Psoas muscle (tissue), 8 donors: Measurements from ENCODE around the gene FLNB. TPM values are rescaled to one million over a fixed set of nuclear protein-coding genes. Genes with fewer than 3 reads are reported as not detected.

Source experiments
- ATAC-seq, 4 donors: fragments of 200-7000 bp; cut with Tn5 transposase; one replicate each; pipeline ENCODE4 v1.9.1; 2020; ENCODE audit warnings: moderate library complexity in 3 of 4, mild to moderate bottlenecking in 2 of 4
- DNase-seq, 2 donors: peaks; one replicate each; pipeline ENCODE4 v3.0.0-alpha.2; 2020
- H3K27ac ChIP-seq: fragments of 200-600 bp; one replicate; pipeline ENCODE4 v1.8.0; 2022
- H3K27me3 ChIP-seq, 3 donors: fragments of 200-600 bp in 1 of 3; one replicate each; pipeline versions ENCODE4 v1.6.1 to v1.8.0; 2013 to 2022; ENCODE audit warnings: low read length in 2 of 3, mild to moderate bottlenecking in 2 of 3, moderate library complexity in 1 of 3; ENCODE audit not compliant: insufficient read depth in 3 of 3
- H3K36me3 ChIP-seq, 2 donors: fragments of 200-600 bp in 1 of 2; one replicate each; pipeline versions ENCODE4 v1.6.1 to v1.8.0; 2013 to 2022; ENCODE audit warnings: low read depth in 1 of 2, mild to moderate bottlenecking in 1 of 2, moderate library complexity in 1 of 2; ENCODE audit not compliant: insufficient read depth in 1 of 2
- H3K4me1 ChIP-seq: fragments of 200-600 bp; one replicate; pipeline ENCODE4 v1.8.0; 2022
- H3K4me3 ChIP-seq: fragments of 200-600 bp; one replicate; pipeline ENCODE4 v1.8.0; 2022; ENCODE audit warnings: mild to moderate bottlenecking
- H3K9me3 ChIP-seq: fragments of 200-600 bp; one replicate; pipeline ENCODE4 v1.8.0; 2022
- WGBS, 3 donors: extraction: QIAGEN DNeasy Blood & Tissue Kit; methylation state at CpG; one replicate each; pipeline versions ENCODE4 v1.1.6 to v1.1.7; 2013; 5-methylcytosine and 5-hydroxymethylcytosine counted together
- intact Hi-C, 2 donors: fragments of 100-400 bp; cut with DNase I; formaldehyde crosslinking; loops; one replicate each; pipeline versions ENCODE4 v1.11.0 to v1.14.2; 2022
- polyA plus RNA-seq, 3 donors: library from polyadenylated mRNA; stranded (reverse); fragments of 200-250 nt; gene quantifications; one replicate each; pipeline ENCODE4 v1.2.3, GENCODE V29; 2013
- total RNA-seq, 4 donors: library from RNA; stranded (reverse); fragmentation: NEBNext Ultra II Directional in 2 of 4; extraction: Animal tissue kit (Norgen Biotek cat#: 25700) in 2 of 4; gene quantifications; one replicate each; pipeline versions ENCODE4 v1.2.1 to v1.2.4, GENCODE V29; 2021 to 2023
- TF ChIP-seq, protein P1 (sequence below): fragments of 200-600 bp; IDR thresholded peaks from one replicate; pipeline ENCODE4 v1.8.0; 2022; ENCODE audit warnings: antibody characterized with exemption
- donor health status: healthy with polysubstance abuse.
- donor health status: DM: no; HTN: no; CAD: no; lungs with moderate emphysema.
- donor health status: Bipolar disorder and iron deficiency.
- donor health status: healthy.
- donor health status: DM: yes; HTN: yes; CAD: no.
- donor health status: DM: no; HTN: no; CAD: no.
- donor health status: DM: no; HTN: no; CAD: no.
- donor health status: DM: yes; HTN: yes; CAD: no.

FLNB gene
- total and polyA plus RNA-seq, 7 donors = 6.4 to 17.9 (median 14.7) TPM

DNA sequence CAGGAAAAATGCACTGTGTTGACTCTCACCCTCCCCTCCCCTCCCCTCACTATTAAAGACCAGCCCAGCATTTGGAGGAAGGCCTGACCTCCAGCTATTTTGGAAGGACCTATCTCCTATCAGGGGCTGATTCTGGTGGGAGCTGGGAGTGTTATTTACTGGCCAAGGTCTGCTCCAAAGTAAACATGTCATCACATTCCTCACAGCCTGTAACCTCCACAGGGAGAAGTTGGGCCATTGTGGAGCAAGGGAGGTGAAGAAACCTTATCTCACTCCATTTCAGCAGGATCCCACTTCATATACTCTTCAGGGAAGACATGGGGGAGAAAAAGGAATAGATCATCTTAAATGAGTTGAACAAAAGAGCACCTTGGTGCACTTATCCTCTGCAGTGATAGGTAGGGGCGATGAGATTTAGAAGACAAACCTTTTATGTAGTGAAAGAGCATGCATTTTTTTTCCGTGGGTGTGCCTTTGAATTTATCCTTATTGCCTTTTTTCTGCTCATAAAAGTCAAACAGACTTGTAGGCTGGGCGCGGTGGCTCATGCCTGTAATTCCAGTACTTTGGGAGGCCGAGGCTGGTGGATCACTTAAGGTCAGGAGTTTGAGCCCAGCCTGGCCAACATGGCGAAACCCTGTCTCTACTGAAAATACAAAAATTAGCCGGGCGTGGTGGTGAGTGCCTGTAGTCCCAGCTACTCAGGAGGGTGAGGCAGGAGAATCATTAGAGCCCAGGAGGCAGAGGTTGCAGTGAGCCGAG lies 15.6 kb upstream of the FLNB start:
- no peaks in the 10 kb centered on the region for H3K9me3 ChIP-seq
- H3K4me1 ChIP-seq = no peaks in the 10 kb centered on the region
- H3K4me3 ChIP-seq = no peak overlapping the region
- intact Hi-C loops = no loop called here
- H3K27me3 ChIP-seq = no peaks in the 10 kb centered on the region
- no peaks in the 10 kb centered on the region for H3K36me3 ChIP-seq
- no peak overlapping the region for H3K27ac ChIP-seq
- DNase-seq (no peak), ATAC-seq (no peak)
- TF ChIP-seq, protein P1, sequence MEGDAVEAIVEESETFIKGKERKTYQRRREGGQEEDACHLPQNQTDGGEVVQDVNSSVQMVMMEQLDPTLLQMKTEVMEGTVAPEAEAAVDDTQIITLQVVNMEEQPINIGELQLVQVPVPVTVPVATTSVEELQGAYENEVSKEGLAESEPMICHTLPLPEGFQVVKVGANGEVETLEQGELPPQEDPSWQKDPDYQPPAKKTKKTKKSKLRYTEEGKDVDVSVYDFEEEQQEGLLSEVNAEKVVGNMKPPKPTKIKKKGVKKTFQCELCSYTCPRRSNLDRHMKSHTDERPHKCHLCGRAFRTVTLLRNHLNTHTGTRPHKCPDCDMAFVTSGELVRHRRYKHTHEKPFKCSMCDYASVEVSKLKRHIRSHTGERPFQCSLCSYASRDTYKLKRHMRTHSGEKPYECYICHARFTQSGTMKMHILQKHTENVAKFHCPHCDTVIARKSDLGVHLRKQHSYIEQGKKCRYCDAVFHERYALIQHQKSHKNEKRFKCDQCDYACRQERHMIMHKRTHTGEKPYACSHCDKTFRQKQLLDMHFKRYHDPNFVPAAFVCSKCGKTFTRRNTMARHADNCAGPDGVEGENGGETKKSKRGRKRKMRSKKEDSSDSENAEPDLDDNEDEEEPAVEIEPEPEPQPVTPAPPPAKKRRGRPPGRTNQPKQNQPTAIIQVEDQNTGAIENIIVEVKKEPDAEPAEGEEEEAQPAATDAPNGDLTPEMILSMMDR = no peak
- 87 to 92% (median 89%) methylated on average over 9 of the region's 9 CpGs for WGBS, 3 donors

GRCh38 chr3:57998366-57999283 lies 9.6 kb upstream of the FLNB start:
- H3K27ac ChIP-seq = no peak overlapping the region
- H3K36me3 ChIP-seq = no peaks in the 10 kb centered on the region
- H3K4me3 ChIP-seq = no peak overlapping the region
- H3K4me1 ChIP-seq = no peaks in the 10 kb centered on the region
- TF ChIP-seq, protein P1 = no peak
- WGBS, 3 donors = 62 to 74% (median 68%) methylated on average over 10 of the region's 10 CpGs
- ATAC-seq (no peak), DNase-seq (no peak)
- intact Hi-C loops = no loop called here
- H3K27me3 ChIP-seq = no peaks in the 10 kb centered on the region
- H3K9me3 ChIP-seq = no peaks in the 10 kb centered on the region

DNA sequence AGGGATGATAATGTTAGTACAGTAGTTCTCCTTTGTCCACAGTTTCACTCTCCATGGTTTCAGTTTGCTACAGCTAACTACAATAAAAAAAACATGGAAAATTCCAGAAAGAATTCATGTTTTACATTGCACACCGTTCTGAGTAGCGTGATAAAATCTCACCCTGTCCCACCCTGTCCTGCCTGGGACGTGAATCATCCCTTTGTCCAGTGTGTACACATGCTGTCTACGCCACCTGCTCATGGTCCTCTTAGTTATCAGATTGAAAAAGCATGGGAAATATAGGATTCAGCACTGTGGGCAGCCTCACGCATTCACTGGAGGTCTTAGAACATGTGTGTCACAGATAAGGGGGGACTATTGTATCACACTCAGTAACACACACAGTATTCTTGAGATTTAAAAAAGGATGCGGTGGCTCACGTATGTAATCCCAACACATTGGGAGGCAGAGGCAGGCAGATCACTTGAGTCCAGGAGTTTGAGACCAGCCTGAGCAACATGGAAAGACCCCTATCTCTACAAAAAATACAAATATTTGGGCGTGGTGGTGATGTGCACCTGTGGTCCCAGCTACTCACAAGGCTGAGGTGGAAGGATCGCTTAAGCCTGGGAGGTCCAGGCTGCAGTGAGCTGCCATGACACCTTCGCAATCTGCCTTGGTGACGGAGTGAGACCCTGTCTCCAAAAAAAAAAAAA lies 8.7 kb upstream of the FLNB start:
- Histone ChIP-seq H3K9me3 (no peaks in the 10 kb centered on the region), H3K27ac (no peak overlapping the region), H3K27me3 (no peaks in the 10 kb centered on the region), H3K4me3 (no peak overlapping the region), H3K36me3 (no peaks in the 10 kb centered on the region), H3K4me1 (no peaks in the 10 kb centered on the region)
- TF ChIP-seq, protein P1 = no peak
- WGBS, 3 donors = 72 to 81% (median 73%) methylated on average over 11 of the region's 11 CpGs
- no peak for ATAC-seq
- no peak for DNase-seq
- intact Hi-C loops = no loop called here

DNA sequence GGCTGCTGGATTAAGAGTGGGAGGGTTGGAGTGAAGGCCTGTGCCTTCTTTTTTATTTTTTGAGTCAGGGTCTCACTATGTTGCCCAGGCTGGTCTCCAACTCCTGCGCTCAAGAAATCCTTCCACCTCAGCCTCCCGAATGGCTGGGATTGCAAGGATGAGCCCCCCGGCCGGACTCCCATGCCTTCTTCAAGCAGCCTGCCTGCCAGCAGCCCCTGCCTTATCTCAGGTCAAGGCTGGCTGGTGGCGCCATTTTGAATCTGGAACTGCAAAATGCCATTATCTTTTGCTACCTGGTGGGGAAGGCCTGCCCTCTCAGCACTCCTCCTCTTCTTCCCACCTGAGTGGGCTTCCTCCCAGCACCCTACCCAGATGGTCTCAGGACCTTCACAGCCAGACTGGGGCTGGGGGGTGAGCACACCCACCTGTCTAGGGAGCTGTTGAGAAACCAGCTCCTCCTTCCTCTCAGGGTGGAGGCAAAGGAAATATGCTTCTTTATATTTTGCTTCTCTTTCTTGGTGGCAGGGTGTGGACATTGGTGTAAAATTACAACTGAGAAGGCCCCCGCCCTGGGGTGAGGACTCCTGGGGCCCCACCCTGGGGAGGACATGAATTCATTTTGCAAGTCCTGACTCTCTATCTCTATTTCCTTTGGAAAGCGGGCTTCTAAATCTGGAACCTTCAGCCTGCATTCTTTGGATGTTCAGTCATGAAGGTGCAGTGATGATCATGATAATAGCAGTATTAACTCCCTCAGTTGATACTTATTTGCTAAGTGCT lies 7.7 kb upstream of the FLNB start:
- ATAC-seq (no peak), DNase-seq (no peak)
- H3K4me3 ChIP-seq = no peak overlapping the region
- H3K27me3 ChIP-seq = no peaks in the 10 kb centered on the region
- H3K36me3 ChIP-seq = no peaks in the 10 kb centered on the region
- intact Hi-C loops = no loop called here
- TF ChIP-seq, protein P1 = no peak
- no peak overlapping the region for H3K27ac ChIP-seq
- H3K4me1 ChIP-seq = no peaks in the 10 kb centered on the region
- H3K9me3 ChIP-seq = no peaks in the 10 kb centered on the region
- 88 to 95% (median 91%) methylated on average over 7 of the region's 7 CpGs for WGBS, 3 donors
